ENCODE measurements around the gene SEPTIN5.
"Not testable (repeated sequence)": the region's sequence is repeated elsewhere in the genome, so short reads cannot be mapped to it uniquely, and the experiment has no call there.

Gene SEPTIN5

GRCh38 chr22:19720150-19720827 is 6.0 kb downstream of the SEPTIN5 start:
- no peak for DNase-seq (ENCODE audit: low spot score)

DNA sequence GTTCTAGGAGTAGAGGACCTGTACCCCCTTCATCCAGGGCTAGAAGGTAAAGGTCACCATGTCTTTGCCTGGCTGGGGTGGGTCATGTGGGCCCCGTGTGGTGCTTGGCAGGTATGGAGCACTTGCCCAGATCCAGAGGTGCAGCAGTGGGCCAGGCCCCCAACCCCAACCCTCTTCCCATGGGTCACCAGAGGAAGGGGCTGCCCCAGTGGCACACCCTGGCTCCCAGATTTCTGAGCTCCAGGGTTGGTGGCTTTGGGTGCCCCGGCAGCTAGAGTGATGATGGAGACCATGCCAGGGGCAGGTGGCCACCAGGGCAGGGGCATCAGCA is 6.7 kb downstream of the SEPTIN5 start:
- DNase-seq (ENCODE audit: low spot score) = no peak

DNA sequence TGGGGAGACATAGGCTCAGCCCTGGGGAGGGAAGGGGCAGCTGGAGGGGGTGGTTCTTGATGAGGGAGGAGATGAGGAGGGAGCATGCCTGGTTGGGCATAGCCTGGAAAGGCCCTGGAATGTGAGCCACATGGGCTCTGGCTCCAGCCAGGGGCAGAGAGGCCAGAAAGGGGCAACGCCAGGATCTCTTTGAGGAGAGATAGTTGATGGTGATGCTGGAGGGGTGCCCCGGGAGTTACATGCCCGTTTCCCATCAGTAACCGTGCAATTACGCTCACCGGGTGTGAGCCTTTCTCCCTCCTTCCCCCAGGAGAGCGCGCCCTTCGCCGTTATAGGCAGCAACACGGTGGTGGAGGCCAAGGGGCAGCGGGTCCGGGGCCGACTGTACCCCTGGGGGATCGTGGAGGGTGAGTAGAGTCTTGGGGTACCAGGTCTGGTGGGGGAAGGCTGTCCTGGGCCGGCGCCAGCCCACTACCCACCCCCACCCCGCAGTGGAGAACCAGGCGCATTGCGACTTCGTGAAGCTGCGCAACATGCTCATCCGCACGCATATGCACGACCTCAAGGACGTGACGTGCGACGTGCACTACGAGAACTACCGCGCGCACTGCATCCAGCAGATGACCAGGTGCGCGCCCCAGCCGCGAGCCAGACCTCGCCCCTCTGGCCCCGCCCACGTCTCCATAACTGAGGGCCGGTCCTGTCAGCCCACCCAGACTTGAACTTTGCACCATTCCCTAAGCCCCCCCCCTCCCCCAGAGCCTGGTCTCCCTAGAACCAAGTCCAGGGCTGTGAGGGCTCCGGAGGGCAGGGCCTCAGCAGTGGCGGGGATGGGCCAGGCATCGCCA is 7.3 kb downstream of the SEPTIN5 start:
- no peak for DNase-seq (ENCODE audit: low spot score)

- DNase-seq (ENCODE audit: low spot score) = no peak
These were observed 8.1 kb downstream of the SEPTIN5 start for GRCh38 chr22:19722178-19722981.

DNA sequence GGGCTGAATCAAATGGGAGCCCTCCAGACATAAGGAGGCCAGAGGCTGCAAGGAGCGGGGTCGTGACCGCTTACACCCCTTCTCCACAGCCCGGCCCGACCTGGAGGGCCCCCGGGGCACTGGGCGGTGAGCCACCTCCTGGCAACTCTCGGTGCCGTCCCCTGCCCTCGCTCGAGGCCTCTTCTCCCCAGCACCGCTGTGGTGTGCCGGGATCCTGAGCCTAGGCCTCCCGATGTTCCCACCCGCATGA is 8.6 kb downstream of the SEPTIN5 start:
- no peak for DNase-seq (ENCODE audit: low spot score)

- DNase-seq (ENCODE audit: low spot score) = no peak
These were observed 9.1 kb downstream of the SEPTIN5 start, which contains the start of gene GP1BB for GRCh38 chr22:19723232-19723982. Gene GP1BB, plus strand, starts transcription at chr22:19723539. Its CDS starts 31 bp downstream, at chr22:19723570.

DNA sequence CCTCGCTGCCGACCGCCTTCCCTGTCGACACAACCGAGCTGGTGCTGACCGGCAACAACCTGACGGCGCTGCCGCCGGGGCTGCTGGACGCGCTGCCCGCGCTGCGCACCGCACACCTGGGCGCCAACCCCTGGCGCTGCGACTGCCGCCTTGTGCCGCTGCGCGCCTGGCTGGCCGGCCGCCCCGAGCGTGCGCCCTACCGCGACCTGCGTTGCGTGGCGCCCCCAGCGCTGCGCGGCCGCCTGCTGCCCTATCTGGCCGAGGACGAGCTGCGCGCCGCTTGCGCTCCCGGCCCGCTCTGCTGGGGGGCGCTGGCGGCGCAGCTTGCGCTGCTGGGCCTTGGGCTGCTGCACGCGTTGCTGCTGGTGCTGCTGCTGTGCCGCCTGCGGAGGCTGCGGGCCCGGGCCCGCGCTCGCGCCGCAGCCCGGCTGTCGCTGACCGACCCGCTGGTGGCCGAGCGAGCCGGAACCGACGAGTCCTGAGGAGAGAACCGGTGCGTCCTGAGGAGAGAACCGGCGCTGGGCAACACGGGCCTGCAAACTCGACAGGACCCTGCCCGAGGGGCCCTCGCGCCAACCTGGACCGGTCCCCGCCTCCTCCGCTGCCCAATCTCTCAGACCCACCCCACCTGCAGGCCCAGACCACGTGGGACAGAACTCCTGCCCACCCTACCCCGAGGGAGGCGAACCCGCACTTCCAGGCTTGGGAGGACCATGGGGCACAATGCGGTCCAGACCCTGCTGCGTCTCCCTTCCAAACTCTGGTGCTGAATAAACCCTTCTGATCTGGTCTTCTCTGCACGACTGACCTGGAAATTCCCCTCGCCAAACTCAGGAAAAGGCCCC is 9.9 kb downstream of the SEPTIN5 start:
- no peak for DNase-seq (ENCODE audit: low spot score)

GRCh38 chr22:19724927-19725661 is 10.8 kb downstream of the SEPTIN5 start:
- DNase-seq (ENCODE audit: low spot score) = no peak

- not testable (repeated sequence) for DNase-seq (ENCODE audit: low spot score)
These were observed 11.9 kb downstream of the SEPTIN5 start for GRCh38 chr22:19726064-19726788.

GRCh38 chr22:19727310-19728150 is 13.2 kb downstream of the SEPTIN5 start:
- DNase-seq (ENCODE audit: low spot score) = no peak

GRCh38 chr22:19728271-19728670 is 14.0 kb downstream of the SEPTIN5 start:
- no peak for DNase-seq (ENCODE audit: low spot score)

- no peak for DNase-seq (ENCODE audit: low spot score)
These were observed 14.5 kb downstream of the SEPTIN5 start for GRCh38 chr22:19728836-19729235.

DNA sequence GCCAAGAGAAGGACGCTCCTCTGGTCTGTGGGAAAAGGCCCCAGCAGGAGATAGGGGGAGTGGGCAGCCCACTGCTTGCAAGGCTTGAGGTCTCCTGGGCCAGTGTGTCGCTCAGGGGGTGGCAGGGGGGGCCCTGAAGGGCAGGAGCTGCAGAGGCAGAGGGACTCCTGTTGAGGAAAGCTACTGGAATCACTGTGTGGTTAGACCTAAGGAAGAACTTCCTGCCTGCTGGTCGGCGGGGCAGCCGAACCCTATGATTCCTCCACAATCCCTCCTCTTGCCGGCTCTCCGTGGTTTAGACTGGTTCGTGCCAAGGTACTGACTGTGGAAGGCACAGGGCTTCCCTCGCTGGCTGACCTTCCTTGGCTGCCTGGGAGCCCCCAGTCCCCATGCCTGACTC is 15.2 kb downstream of the SEPTIN5 start:
- DNase-seq (ENCODE audit: low spot score) = no peak

DNA sequence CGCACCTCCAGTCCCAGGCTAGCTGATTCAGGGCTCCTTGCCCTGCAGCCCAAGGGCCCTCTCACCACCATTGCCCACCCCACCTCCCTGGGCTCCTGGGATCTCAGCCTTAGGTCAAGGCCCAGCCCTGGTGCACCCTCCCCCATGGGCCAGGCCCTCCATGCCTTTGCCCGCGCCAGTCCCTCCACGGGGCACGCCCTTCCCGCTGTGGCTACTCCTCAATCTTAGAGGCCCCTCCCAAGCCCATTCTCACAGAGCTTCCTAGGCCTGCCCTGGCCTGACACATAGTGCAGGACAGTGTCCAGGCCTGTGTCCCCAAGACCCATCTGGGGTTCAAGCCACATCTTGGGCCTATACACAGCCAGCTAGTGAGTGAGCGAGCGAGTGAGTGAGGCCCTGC is 15.9 kb downstream of the SEPTIN5 start:
- DNase-seq (ENCODE audit: low spot score) = no peak

GRCh38 chr22:19730655-19731360 is 16.5 kb downstream of the SEPTIN5 start:
- peak; percentile 93 for DNase-seq (ENCODE audit: low spot score)

DNA sequence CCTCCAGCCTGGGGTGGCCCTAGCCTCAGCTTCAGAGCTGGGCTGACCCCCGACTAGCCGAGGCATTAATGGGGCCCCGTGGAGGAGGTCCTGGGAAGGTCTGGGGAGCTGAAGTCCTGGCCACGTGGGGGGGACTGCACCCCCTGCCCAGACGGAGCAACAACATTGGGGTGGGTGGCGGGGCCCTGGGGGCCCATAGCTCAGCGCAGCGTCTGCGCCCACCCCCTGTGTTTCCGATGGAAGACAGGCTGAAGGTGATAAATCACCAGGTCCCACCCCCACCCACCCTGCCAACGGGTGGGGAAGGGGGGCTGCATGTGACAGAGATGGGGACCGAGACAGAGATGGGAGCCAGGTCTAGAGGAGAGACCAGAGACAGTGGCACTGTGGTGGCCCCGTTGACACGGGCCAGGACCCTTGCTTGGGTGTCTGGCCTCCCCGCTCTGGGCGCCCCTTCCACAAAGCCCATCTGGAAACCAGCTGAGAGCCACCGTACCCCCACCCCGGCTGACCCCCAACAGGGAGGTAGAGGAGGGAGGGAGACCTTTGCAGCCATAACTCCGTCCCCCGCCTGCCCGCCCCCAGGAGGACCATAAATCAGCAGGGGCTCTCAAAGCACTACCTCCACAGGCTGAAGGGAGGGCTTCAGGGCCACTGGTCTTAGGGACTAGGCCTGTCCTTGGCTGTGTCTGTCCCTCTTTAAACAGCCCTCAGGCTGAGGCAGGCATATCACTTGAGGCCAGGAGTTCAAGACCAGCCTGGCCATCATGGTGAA is 17.2 kb downstream of the SEPTIN5 start:
- DNase-seq (ENCODE audit: low spot score) = no peak

DNA sequence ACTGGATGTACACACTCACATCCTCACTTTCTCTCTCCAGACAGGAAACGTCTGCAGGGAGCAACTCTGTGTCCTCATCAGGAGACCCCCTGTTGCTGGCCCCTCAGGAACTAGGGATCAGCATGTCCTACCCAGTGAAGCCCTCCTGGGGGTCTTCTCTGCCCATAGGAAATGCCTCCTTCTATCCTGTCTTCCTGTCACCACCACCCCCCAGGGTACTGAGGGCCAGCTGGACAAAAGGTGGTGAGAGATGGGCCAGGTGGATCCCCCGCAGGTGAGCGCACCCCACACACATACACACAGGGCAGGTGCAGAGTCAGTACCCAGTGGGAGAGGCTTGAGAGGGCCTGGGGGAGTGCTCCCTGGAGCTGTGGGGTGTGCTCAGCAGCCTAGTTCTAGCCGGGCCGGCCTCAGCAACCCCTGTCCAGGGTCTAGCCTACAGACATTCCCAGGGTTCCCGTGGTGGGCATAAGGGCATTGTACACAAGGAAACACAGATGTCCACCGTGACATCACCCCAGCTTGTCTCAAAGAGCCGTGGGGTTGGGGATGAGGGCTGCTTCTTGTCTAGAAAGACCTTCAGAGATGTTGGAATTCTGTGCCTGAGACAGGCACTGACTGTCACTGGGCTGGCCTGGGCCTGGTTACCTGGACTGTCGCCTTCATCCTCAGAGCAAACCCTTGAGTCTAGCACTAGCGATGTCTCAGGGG is 18.3 kb downstream of the SEPTIN5 start:
- no peak for DNase-seq (ENCODE audit: low spot score)

All from hepatic stellate cell (primary cell).